Measurements from ENCODE around the gene IGLON5.

DNA sequence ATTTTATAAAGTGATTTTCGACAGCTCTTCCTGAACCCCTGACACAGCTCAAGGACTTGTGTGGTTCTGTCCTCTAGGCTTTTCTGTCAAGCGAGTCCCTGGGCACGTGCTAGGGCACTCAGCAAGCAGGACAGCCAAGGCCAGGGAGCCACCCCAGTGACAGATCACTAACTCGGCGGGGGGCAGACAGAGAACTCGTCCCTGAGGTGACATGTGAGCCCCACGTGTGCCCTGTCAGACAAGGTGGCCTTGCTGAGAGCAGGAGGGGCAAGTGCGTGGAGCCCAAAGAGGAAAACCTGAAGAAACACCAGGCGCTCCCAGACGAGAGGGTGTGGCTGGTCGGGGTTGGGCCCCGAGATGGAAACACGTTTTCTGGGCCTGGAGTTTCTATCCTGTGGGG lies 49.8 kb downstream of the IGLON5 start:
- TF ChIP-seq, protein P1, sequence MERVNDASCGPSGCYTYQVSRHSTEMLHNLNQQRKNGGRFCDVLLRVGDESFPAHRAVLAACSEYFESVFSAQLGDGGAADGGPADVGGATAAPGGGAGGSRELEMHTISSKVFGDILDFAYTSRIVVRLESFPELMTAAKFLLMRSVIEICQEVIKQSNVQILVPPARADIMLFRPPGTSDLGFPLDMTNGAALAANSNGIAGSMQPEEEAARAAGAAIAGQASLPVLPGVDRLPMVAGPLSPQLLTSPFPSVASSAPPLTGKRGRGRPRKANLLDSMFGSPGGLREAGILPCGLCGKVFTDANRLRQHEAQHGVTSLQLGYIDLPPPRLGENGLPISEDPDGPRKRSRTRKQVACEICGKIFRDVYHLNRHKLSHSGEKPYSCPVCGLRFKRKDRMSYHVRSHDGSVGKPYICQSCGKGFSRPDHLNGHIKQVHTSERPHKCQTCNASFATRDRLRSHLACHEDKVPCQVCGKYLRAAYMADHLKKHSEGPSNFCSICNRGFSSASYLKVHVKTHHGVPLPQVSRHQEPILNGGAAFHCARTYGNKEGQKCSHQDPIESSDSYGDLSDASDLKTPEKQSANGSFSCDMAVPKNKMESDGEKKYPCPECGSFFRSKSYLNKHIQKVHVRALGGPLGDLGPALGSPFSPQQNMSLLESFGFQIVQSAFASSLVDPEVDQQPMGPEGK (CRISPR knock-in tag; IDR thresholded peaks at IDR 0.05; ENCODE audit: borderline replicate concordance): no peak
- TF ChIP-seq ZNF8 (CRISPR knock-in tag; IDR thresholded peaks at IDR 0.05) (no peak), BACH2 (CRISPR knock-in tag; IDR thresholded peaks at IDR 0.05; ENCODE audit: borderline replicate concordance) (no peak), CSDC2 (CRISPR knock-in tag; IDR thresholded peaks at IDR 0.05) (no peak), RARB (CRISPR knock-in tag; IDR thresholded peaks at IDR 0.05) (no peak), ARNTL (CRISPR knock-in tag; IDR thresholded peaks at IDR 0.05; ENCODE audit: borderline replicate concordance, low read depth) (no peak), ZNF70 (CRISPR knock-in tag; IDR thresholded peaks at IDR 0.05) (no peak), GLIS3 (CRISPR knock-in tag; IDR thresholded peaks at IDR 0.05) (no peak), ZFP3 (CRISPR knock-in tag; IDR thresholded peaks at IDR 0.05) (no peak), PPARA (CRISPR knock-in tag; IDR thresholded peaks at IDR 0.05; ENCODE audit: borderline replicate concordance) (no peak)
- TF ChIP-seq, protein P2, sequence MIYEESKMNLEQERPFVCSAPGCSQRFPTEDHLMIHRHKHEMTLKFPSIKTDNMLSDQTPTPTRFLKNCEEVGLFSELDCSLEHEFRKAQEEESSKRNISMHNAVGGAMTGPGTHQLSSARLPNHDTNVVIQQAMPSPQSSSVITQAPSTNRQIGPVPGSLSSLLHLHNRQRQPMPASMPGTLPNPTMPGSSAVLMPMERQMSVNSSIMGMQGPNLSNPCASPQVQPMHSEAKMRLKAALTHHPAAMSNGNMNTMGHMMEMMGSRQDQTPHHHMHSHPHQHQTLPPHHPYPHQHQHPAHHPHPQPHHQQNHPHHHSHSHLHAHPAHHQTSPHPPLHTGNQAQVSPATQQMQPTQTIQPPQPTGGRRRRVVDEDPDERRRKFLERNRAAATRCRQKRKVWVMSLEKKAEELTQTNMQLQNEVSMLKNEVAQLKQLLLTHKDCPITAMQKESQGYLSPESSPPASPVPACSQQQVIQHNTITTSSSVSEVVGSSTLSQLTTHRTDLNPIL (CRISPR knock-in tag; IDR thresholded peaks at IDR 0.05; ENCODE audit: low read depth): no peak

Measured in SK-N-SH treated with all-trans-retinoic acid at 6 μM for 48 hours (cell line).